A549 (cell line): ENCODE data around the gene CCR2.

Experiments used
- CBX8 ChIP-seq: fragments of 200-600 bp; sonication (generic); IDR thresholded peaks from 2 replicates; pipeline ENCODE4 v1.6.1; 2016
- CTCF ChIP-seq: fragments of >200 bp; sonication (Bioruptor Twin); formaldehyde crosslinking; IDR thresholded peaks from 3 replicates; pipeline ENCODE4 v1.5.1; 2016
- JUNB ChIP-seq: fragments of >200 bp; sonication (Bioruptor Twin); formaldehyde crosslinking; IDR thresholded peaks from 2 replicates; pipeline ENCODE4 v1.6.1; 2016
- MAFK ChIP-seq: fragments of 450-650 bp; IDR thresholded peaks from 2 replicates; pipeline ENCODE4 v1.6.1; 2014; ENCODE audit not compliant: partially characterized antibody
- NPAS2 ChIP-seq: fragments of 250-450 bp; sonication (Bioruptor Pico); IDR thresholded peaks from 2 replicates; pipeline ENCODE4 v1.8.0; 2022; ENCODE audit warnings: mild to moderate bottlenecking, moderate library complexity, borderline replicate concordance
- POLR2A ChIP-seq: IDR thresholded peaks from 2 replicates; pipeline ENCODE4 v1.6.1; 2012; ENCODE audit warnings: mild to moderate bottlenecking, low read length
- TF ChIP-seq, protein P1 (sequence below): fragments of 250-450 bp; sonication (Bioruptor Pico); IDR thresholded peaks from 2 replicates; pipeline ENCODE4 v1.5.0; 2021; ENCODE audit warnings: mild to moderate bottlenecking, moderate library complexity, borderline replicate concordance

GRCh38 chr3:46348823-46349482 is 5.0 kb upstream of the CCR2 start:
- TF ChIP-seq NPAS2 (CRISPR knock-in tag) (no peak), CTCF (no peak), POLR2A (no peak), JUNB (no peak), CBX8 (no peak), MAFK (no peak)
- TF ChIP-seq, protein P1, sequence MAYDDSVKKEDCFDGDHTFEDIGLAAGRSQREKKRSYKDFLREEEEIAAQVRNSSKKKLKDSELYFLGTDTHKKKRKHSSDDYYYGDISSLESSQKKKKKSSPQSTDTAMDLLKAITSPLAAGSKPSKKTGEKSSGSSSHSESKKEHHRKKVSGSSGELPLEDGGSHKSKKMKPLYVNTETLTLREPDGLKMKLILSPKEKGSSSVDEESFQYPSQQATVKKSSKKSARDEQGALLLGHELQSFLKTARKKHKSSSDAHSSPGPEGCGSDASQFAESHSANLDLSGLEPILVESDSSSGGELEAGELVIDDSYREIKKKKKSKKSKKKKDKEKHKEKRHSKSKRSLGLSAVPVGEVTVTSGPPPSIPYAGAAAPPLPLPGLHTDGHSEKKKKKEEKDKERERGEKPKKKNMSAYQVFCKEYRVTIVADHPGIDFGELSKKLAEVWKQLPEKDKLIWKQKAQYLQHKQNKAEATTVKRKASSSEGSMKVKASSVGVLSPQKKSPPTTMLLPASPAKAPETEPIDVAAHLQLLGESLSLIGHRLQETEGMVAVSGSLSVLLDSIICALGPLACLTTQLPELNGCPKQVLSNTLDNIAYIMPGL (CRISPR knock-in tag): no peak
